AG09319 (cell line): Measurements from ENCODE around the gene CLASP1.
"Not testable (repeated sequence)": the region's sequence is repeated elsewhere in the genome, so short reads cannot be mapped to it uniquely, and the experiment has no call there.

Experiments used
- DNase-seq: peaks from one replicate; pipeline ENCODE4 v3.0.0-alpha.2; 2010; ENCODE audit warnings: low read depth; ENCODE audit errors: extremely low read depth
- TF ChIP-seq, protein P1 (sequence below): IDR thresholded peaks from 2 replicates; pipeline ENCODE4 v1.5.1; 2011; ENCODE audit warnings: low read depth, mild to moderate bottlenecking, inconsistent platforms, low read length, moderate library complexity

Gene CLASP1

DNA sequence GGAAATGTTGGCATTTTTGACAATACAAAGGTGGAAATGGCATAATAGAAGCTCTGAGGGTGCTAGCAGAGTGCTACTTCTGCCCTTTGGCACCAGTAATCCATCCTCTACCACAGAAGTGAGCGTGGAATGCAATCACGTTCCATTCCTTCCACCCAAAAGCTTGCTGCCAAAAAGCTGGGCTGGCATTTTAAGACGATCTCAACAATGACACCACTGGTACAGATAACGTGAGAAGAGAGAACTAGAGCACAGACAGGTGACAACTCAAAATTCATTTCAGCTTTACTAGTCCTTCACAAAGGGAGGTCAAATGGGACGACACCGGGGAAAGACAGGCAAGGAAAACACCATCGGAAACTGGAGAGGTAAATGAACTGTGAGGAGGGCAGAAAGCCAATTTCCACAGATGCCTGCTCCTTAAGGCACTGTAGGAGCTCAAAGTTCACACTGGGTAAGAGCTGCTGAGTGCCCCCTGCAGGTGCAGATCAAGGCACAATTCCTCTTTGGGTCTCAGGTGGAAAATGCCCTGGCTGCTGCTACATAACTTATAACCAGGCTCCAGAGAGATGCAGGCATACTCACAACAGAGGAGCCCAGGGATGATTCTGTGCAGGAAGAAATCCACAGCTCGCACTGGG, 169.3 kb downstream of the CLASP1 start:
- DNase-seq, result no peak
- TF ChIP-seq, protein P1, sequence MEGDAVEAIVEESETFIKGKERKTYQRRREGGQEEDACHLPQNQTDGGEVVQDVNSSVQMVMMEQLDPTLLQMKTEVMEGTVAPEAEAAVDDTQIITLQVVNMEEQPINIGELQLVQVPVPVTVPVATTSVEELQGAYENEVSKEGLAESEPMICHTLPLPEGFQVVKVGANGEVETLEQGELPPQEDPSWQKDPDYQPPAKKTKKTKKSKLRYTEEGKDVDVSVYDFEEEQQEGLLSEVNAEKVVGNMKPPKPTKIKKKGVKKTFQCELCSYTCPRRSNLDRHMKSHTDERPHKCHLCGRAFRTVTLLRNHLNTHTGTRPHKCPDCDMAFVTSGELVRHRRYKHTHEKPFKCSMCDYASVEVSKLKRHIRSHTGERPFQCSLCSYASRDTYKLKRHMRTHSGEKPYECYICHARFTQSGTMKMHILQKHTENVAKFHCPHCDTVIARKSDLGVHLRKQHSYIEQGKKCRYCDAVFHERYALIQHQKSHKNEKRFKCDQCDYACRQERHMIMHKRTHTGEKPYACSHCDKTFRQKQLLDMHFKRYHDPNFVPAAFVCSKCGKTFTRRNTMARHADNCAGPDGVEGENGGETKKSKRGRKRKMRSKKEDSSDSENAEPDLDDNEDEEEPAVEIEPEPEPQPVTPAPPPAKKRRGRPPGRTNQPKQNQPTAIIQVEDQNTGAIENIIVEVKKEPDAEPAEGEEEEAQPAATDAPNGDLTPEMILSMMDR, result peak; percentile 10

DNA sequence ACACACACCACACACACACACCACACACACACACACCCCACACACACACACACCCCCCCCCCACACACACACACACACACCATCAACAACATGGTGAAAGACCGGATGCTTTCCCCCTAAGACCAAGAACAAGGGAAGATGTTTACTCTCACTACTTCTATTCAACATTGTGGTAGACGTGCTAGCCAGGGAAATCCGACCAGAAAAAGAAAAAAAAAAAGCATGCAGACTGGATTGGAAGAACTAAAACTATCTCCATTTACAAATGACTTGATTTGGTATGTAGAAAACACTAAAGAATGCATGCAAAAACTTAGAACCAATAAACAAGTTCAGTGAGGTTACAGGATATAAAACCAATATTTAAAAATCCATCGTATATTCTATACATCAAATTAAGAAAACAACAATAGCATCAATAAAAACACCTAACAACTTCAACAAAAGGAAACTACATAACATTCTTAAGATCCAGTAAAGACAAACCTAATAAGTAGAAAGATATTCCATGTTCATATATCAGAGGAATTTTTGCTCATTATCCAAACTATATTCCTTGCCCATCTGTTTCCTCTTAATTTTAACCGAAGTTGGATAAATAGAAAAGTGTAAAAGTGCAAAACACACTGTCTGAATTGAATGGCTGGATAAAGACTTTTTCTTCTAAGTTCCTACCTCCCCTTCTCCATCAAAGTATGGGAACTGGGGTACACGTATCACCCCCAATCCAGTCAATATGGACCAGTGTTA, 170.1 kb downstream of the CLASP1 start:
- TF ChIP-seq, protein P1, result no peak
- no peak for DNase-seq

DNA sequence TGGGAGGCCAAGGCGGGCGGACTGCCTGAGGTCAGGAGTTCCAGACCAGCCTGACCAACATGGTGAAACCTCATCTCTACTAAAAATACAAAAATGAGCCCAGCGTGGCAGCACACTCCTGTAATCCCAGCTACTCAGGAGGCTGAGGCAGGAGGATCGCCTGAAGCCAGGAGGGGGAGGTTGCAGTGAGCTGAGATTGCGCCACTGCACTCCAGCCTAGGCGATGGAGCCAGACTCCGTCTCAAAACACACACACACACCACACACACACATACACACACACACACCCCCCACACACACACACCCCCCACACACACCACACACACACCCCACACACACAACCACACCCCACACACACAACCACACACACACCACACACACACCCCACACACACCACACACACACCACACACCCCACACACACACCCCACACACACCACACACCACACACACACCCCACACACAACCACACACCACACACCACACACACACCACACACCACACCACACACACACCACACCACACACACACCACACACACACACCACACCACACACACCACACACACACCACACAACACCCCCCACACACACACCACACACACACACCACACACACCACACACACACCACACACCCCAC, 170.8 kb downstream of the CLASP1 start:
- DNase-seq, result not testable (repeated sequence)

DNA sequence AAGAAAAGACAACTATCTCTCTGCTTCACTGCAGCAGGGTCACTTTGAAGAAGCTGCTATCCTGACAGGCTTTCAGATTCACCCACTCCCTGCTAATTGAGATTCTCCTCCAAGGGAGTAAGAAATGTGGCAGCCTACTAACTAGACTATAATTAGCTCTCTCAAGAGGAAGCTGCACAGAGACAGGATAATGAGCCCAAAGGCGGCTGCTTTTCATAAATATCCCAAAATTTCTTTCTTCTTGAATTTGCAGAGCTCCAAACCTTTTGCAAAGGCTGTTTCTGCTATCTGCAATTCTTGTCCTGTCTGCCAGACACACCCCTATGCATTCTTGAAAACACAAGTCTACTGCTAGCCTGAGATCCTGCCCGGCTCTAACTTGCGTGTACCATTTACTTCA, 172.6 kb downstream of the CLASP1 start:
- TF ChIP-seq, protein P1, result no peak
- DNase-seq, result no peak

DNA sequence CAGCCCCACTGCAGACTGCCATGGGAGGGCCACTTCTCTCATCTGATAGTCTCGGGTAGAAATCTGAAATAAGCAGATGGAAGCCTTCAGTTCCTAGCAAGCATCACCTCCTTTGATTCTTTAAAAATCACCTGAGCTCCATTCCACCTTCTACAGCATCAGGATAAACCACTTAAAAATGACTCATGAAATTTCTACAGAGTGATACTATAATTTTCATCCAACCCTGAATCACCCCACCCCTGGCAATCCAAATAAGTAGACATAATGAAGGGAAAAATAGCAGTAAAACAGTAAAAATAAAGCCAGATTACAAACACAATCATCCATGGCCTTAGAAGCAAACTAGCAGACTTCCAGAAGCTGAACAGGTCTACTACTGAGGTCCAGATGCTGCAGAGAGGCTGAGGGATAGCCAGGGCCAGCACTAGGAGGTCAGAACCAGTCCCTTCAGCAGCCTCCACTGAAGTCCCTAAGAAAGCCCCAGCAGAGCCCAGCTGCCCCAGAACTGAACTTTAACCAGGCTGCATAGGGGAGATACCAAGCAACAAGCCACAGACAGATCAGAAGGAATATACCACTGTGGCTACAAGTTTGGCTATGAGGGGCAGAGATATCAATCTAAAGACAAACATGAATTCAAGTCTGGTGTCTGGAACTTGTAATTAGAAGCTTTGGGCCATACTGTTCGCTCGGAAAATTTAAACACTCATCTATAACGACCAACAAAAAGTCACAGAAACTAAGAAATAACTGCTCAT, 173.3 kb downstream of the CLASP1 start:
- TF ChIP-seq, protein P1, result no peak

DNA sequence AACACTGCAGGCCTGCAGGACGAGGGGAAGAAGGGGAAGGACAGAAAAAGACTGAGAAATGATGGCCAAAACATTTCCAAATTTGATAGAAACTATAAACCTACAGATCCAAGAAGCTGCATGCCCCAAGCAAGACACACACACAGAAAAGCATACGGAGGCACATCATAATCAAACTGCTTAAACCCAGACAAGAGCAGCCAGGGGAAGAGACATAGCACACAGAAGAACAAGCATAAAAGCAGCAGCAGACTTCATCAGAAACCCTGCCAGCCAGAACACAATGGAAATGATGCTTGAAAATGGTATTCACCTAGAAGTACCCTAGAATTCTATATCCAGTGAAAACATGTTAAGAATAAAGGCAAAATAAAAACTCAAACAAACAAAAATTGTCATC, 175.8 kb downstream of the CLASP1 start:
- no peak for DNase-seq
- TF ChIP-seq, protein P1, result no peak

More for the DNA sequence above, 173.3 kb downstream of the CLASP1 start:
- DNase-seq, result no peak

DNA sequence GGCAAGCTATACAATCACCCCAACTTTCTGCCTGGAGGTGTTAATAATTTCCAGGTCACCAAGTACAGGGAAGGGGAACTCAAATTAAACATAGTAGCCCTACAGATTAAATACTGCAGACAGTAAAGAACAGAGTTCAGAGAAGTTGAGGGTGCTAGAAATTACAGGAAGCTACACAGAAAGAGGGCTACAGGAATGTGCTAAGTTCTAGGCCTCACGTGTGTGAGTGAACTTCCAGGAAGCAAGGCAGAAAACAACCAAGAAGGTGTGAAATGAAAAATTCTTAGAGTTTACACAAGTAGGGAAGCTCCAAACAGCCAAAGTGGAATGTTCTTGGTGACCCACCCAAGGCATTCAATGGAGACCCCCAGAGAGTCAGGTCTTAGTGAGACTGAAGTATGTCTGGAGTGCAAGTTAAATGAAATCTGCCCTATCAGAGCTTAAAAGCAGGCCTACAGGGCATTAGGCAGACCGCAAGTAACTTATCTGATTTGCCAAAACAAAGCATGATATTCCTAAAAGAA, 176.7 kb downstream of the CLASP1 start:
- TF ChIP-seq, protein P1, result no peak
- no peak for DNase-seq
